Right lobe of liver (tissue), 4 donors: ENCODE data around the gene EFNA4.

Experiments used
- CTCF ChIP-seq, 4 donors: fragments of 200-600 bp in 3 of 4; fragments of 450-650 bp in 1 of 4; IDR thresholded peaks; one replicate each; pipeline versions ENCODE4 v1.5.1 to v1.8.0; 2016 to 2022; ENCODE audit warnings: antibody characterized with exemption in 4 of 4, mild to moderate bottlenecking in 2 of 4
- POLR2A ChIP-seq: fragments of 450-650 bp; IDR thresholded peaks from one replicate; pipeline ENCODE4 v1.6.1; 2017; ENCODE audit warnings: antibody characterized with exemption, mild to moderate bottlenecking
- donor health status: DM: no; HTN: no; CAD: no.
- donor health status: DM: no; HTN: no; CAD: no.
- donor health status: DM: no; HTN: yes; CAD: no.

- TF ChIP-seq CTCF (IDR thresholded peaks at IDR 0.05) = peak; percentile 90 to 99 (median 98)
- peak; percentile 55 for TF ChIP-seq POLR2A
Measured at GRCh38 chr1:155050560-155051341, 12.8 kb upstream of the EFNA4 start, which contains the start of gene ADAM15.
